Caco-2 (cell line): ENCODE data around the gene ACR. TPM values are rescaled to one million over a fixed set of nuclear protein-coding genes. Genes with fewer than 3 reads are reported as not detected.
"Not testable (repeated sequence)": the region's sequence is repeated elsewhere in the genome, so short reads cannot be mapped to it uniquely, and the experiment has no call there.

ENCODE experiments used
- BruUV-seq: library from RNA; stranded (reverse); fragments of 400-500 nt; replicated peaks from 2 replicates; lab custom pipeline; 2021; lab: Mats Ljungman, UMichigan
- CTCF ChIA-PET: fragments of 300-600 bp; sonication (Branson Sonifier 250); formaldehyde crosslinking; loops from one replicate; lab custom pipeline; 2022; ENCODE audit warnings: antibody characterized with exemption; lab: Charles Lee
- POLR2A ChIA-PET: fragments of 300-600 bp; sonication (Branson Sonifier 250); formaldehyde crosslinking; loops from one replicate; lab custom pipeline; 2022; ENCODE audit warnings: antibody characterized with exemption; lab: Charles Lee
- DNase-seq, 2 experiments: peaks; one replicate each; pipeline versions ENCODE4 v3.0.0 to v3.0.0-alpha.2; 2020 to 2022
- H3K27me3 ChIP-seq: replicated peaks from 2 replicates; pipeline ENCODE4 v1.6.0; 2011; ENCODE audit warnings: low read length; ENCODE audit not compliant: control insufficient read depth, insufficient read depth
- H3K36me3 ChIP-seq: 2 replicates; pipeline ENCODE4 v1.5.1; 2011; ENCODE audit warnings: low read length; ENCODE audit not compliant: control insufficient read depth, insufficient read depth
- H3K4me1 ChIP-seq: fragments of 250-450 bp; sonication (Bioruptor Pico); 2 replicates; pipeline ENCODE4 v1.5.1; 2020; ENCODE audit warnings: mild to moderate bottlenecking
- H3K4me3 ChIP-seq: 2 replicates; pipeline ENCODE4 v1.5.1; 2011; ENCODE audit warnings: low read depth, mild to moderate bottlenecking, control low read depth, low read length
- H3K9me3 ChIP-seq: fragments of 250-450 bp; sonication (Bioruptor Pico); 2 replicates; pipeline ENCODE4 v1.5.1; 2020; ENCODE audit warnings: mild to moderate bottlenecking, moderate library complexity
- H3K27ac Mint-ChIP-seq: one replicate; pipeline ENCODE4 v1.8.0; 2022; ENCODE audit warnings: mixed read lengths; ENCODE audit not compliant: unreplicated experiment
- H3K27me3 Mint-ChIP-seq: one replicate; pipeline ENCODE4 v1.8.0; 2022; ENCODE audit warnings: mixed read lengths; ENCODE audit not compliant: insufficient read depth, unreplicated experiment
- H3K36me3 Mint-ChIP-seq: one replicate; pipeline ENCODE4 v1.8.0; 2022; ENCODE audit warnings: mild to moderate bottlenecking, mixed read lengths; ENCODE audit not compliant: insufficient read depth, unreplicated experiment
- H3K4me1 Mint-ChIP-seq: one replicate; pipeline ENCODE4 v1.8.0; 2022; ENCODE audit warnings: low read depth, mixed read lengths; ENCODE audit not compliant: unreplicated experiment
- H3K4me3 Mint-ChIP-seq: one replicate; pipeline ENCODE4 v1.8.0; 2022; ENCODE audit warnings: mild to moderate bottlenecking, moderate library complexity, mixed read lengths; ENCODE audit not compliant: unreplicated experiment
- H3K9me3 Mint-ChIP-seq: one replicate; pipeline ENCODE4 v1.8.0; 2022; ENCODE audit warnings: mixed read lengths; ENCODE audit not compliant: unreplicated experiment
- intact Hi-C: fragments of 100-400 bp; cut with micrococcal nuclease; formaldehyde crosslinking; loops from one replicate; pipeline ENCODE4 v1.10.0; 2022; ENCODE audit not compliant: unreplicated experiment
- total RNA-seq: library from RNA; stranded (reverse); gene quantifications from 2 replicates; pipeline ENCODE4 v1.2.3, GENCODE V29; 2022

The ACR gene
- total RNA-seq, 1 experiment from 2014 or later: not detected

GRCh38 chr22:50785289-50785688 lies 47.3 kb downstream of the ACR start:
- H3K36me3 ChIP-seq, H3K4me1 Mint-ChIP-seq, intact Hi-C loops, H3K27me3 Mint-ChIP-seq, H3K4me3 ChIP-seq, BruUV-seq, H3K9me3 Mint-ChIP-seq, CTCF ChIA-PET, H3K9me3 ChIP-seq, DNase-seq, H3K27ac Mint-ChIP-seq, H3K27me3 ChIP-seq, H3K4me3 Mint-ChIP-seq, H3K4me1 ChIP-seq, POLR2A ChIA-PET: not testable (repeated sequence)
- H3K36me3 Mint-ChIP-seq: peaks cover 10% of the 10 kb centered on the region

DNA sequence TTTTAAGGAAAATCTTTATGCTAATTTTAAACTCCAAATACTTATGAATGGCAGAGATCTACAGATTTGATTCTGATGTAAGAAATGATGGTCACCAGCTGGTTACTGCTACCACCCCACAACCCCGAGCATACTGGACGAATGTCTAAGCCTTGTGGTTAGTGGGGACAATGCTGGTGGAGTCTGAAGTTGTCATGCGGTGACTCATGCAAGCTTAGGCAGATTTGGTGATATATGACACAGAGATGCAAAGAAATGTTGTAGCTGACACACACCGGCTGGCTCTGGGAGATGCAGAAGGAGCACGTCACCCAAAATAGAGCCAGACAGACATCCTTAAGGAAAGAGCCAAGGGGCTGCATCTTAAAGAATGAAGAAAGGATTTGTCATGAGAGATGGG lies 48.9 kb downstream of the ACR start:
- intact Hi-C loops, DNase-seq, BruUV-seq: not testable (repeated sequence)

More for the DNA sequence above, 48.9 kb downstream of the ACR start:
- H3K9me3 Mint-ChIP-seq, H3K4me1 Mint-ChIP-seq, CTCF ChIA-PET, H3K36me3 ChIP-seq, H3K27me3 Mint-ChIP-seq, H3K4me3 Mint-ChIP-seq, H3K4me3 ChIP-seq, H3K4me1 ChIP-seq, H3K36me3 Mint-ChIP-seq, POLR2A ChIA-PET, H3K27ac Mint-ChIP-seq, H3K9me3 ChIP-seq, H3K27me3 ChIP-seq: not testable (repeated sequence)

Other genes starting within 250 kb of the ACR start
- gene LMF2, start 230.5 kb upstream of the ACR start, total RNA-seq: 68.8 and 77.1 TPM in 2 replicates
- 84.3 and 88.9 TPM in 2 replicates for gene NCAPH2, start 230.0 kb upstream of the ACR start, total RNA-seq
- 3.0 and 6.5 TPM in 2 replicates for gene SCO2, start 212.6 kb upstream of the ACR start, total RNA-seq
- 3.7 and 3.9 TPM in 2 replicates for gene TYMP, start 208.2 kb upstream of the ACR start, total RNA-seq
- 1.1 and 2.0 TPM in 2 replicates for gene KLHDC7B, start 192.3 kb upstream of the ACR start, total RNA-seq
- gene SYCE3, start 175.3 kb upstream of the ACR start, total RNA-seq: not detected in 2 replicates
- 19.8 and 24.6 TPM in 2 replicates for gene CPT1B, start 159.8 kb upstream of the ACR start, total RNA-seq
- gene CHKB, start 155.4 kb upstream of the ACR start, total RNA-seq: 43.3 and 45.4 TPM in 2 replicates
- 3.2 and 3.9 TPM in 2 replicates for gene MAPK8IP2, start 137.4 kb upstream of the ACR start, total RNA-seq
- gene ARSA, start 110.1 kb upstream of the ACR start, total RNA-seq: 11.5 TPM in 2 replicates
- 4.3 and 4.5 TPM in 2 replicates for gene SHANK3, start 65.4 kb upstream of the ACR start, total RNA-seq
- gene RABL2B, start 45.4 kb downstream of the ACR start, total RNA-seq: 17.2 and 22.3 TPM in 2 replicates